Endodermal cell (in vitro differentiated cells): ENCODE results near the gene APAF1. TPM values are rescaled to one million over a fixed set of nuclear protein-coding genes. Genes with fewer than 3 reads are reported as not detected.

Experiments
- DNase-seq: peaks from one replicate; pipeline ENCODE4 v3.0.0-alpha.2; 2017
- H3K27ac ChIP-seq: 2 replicates; pipeline ENCODE4 v1.5.1; 2013; ENCODE audit warnings: mild to moderate bottlenecking, low read depth, low read length, moderate library complexity
- H3K27me3 ChIP-seq: 2 replicates; pipeline ENCODE4 v1.6.1; 2013; ENCODE audit warnings: mild to moderate bottlenecking, low read length, moderate library complexity; ENCODE audit not compliant: insufficient read depth, control insufficient read depth, poor library complexity, severe bottlenecking
- H3K36me3 ChIP-seq: 2 replicates; pipeline ENCODE4 v1.7.0; 2013; ENCODE audit warnings: mild to moderate bottlenecking, low read length, moderate library complexity; ENCODE audit not compliant: control insufficient read depth, insufficient read depth
- H3K4me1 ChIP-seq: one replicate; pipeline ENCODE4 v1.7.0; 2013; ENCODE audit warnings: low read length; ENCODE audit not compliant: control insufficient read depth, insufficient read depth
- H3K4me3 ChIP-seq: 2 replicates; pipeline ENCODE4 v1.5.1; 2013; ENCODE audit warnings: mild to moderate bottlenecking, low read length, moderate library complexity
- H3K9ac ChIP-seq: 2 replicates; pipeline ENCODE4 v1.6.1; 2013; ENCODE audit warnings: mild to moderate bottlenecking, low read length, moderate library complexity; ENCODE audit not compliant: poor library complexity, severe bottlenecking; ENCODE audit errors: extremely low read depth
- H3K9me3 ChIP-seq: 2 replicates; pipeline ENCODE4 v1.6.1; 2013; ENCODE audit warnings: mild to moderate bottlenecking, low read length, moderate library complexity; ENCODE audit not compliant: control insufficient read depth
- H3K27ac Mint-ChIP-seq: 2 replicates; pipeline ENCODE4 v1.8.0; 2020; ENCODE audit warnings: mixed read lengths
- H3K27me3 Mint-ChIP-seq: 2 replicates; pipeline ENCODE4 v1.8.0; 2021; ENCODE audit warnings: mild to moderate bottlenecking, mixed read lengths; ENCODE audit not compliant: insufficient read depth
- H3K36me3 Mint-ChIP-seq: 2 replicates; pipeline ENCODE4 v1.8.0; 2020; ENCODE audit warnings: low read depth, mixed read lengths
- H3K4me1 Mint-ChIP-seq: 2 replicates; pipeline ENCODE4 v1.8.0; 2020; ENCODE audit warnings: mixed read lengths
- H3K4me3 Mint-ChIP-seq: 2 replicates; pipeline ENCODE4 v1.8.0; 2020; ENCODE audit warnings: mild to moderate bottlenecking, moderate library complexity, mixed read lengths
- H3K9me3 Mint-ChIP-seq: 2 replicates; pipeline ENCODE4 v1.8.0; 2020; ENCODE audit warnings: mild to moderate bottlenecking, mixed read lengths
- WGBS, 2 experiments: methylation state at CpG; one replicate each; pipeline versions ENCODE4 v1.1.5 to v1.1.7; 2013; ENCODE audit warnings: missing lambda C conversion rate in 2 of 2, mixed read lengths in 1 of 2; ENCODE audit not compliant: insufficient coverage in 1 of 2, insufficient read length in 1 of 2; 5-methylcytosine and 5-hydroxymethylcytosine counted together
- total RNA-seq, 2 donors: library from RNA; stranded (reverse); fragmentation: NEBNext Ultra II Directional in 1 of 2; extraction: Animal tissue kit (Norgen Biotek cat#: 25700) in 1 of 2; gene quantifications; 2 replicates in 1 of 2; 3 replicates in 1 of 2; pipeline ENCODE4 v1.2.1, GENCODE V29; 2021
- TF ChIP-seq, protein P1 (sequence below): fragments of 200-600 bp; sonication (generic); conservative IDR thresholded peaks from 2 replicates; pipeline ENCODE4 v1.5.0; 2021; ENCODE audit warnings: antibody characterized with exemption, mild to moderate bottlenecking

The APAF1 gene
- total RNA-seq, 2 donors from 2014 or later = 23.8 to 32.4 TPM

DNA sequence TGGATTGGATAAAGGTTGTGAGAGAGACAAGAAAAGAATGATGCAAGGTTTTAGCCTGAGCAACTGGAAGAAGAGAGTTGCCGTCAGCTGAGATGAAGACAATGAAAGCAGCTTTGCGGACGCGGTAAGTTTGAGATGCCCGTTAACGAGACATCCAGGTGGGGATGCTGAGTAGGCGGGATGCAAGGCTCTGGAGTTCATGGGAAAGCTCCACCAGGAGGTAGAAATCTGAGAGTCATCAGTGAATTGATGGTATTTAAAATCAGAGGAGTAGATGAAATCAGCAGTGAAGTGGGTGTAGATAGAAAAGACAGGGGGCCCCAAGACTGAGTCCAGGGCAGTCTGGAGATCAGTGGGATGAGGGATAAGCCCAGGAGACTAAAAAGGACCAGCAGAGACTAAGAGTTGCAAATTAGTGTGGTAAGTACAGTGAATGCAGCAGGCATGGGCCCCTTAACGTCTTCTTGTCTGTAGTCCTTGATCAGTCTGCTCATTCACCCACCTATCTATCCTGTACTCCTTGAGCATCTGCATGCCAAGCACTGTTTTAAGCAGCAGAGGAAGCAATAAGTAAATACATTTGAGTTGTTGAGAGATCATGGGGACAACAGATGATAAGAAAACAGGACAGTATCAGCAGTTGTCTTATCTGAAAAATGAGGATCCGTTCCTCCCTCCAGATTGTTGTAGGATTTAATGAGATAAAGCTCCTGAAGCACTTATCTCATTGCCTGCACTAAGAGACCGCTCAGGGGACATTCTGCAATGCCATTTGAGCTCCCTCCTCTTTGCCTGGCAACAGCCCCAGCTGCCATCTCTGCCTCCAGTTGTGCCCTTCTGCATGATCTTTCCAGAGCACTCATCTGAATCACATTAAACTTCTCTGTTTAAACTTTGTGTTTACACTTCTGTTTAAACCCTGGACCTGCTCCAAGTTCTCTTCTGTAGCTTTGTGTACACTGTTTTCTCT lies 91.5 kb downstream of the APAF1 start:
- no peaks in the 10 kb centered on the region for H3K27me3 ChIP-seq
- H3K4me3 ChIP-seq = peak overlapping the region; percentile 39
- peak overlapping the region; percentile 37 for H3K27ac Mint-ChIP-seq
- peak overlapping the region; percentile 43 for H3K27ac ChIP-seq
- H3K9ac ChIP-seq = peak overlapping the region; percentile 50
- H3K9me3 Mint-ChIP-seq = no peaks in the 10 kb centered on the region
- H3K27me3 Mint-ChIP-seq = peaks cover 26% of the 10 kb centered on the region
- H3K4me3 Mint-ChIP-seq = no peak overlapping the region
- peaks cover 19% of the 10 kb centered on the region for H3K36me3 Mint-ChIP-seq
- no peaks in the 10 kb centered on the region for H3K9me3 ChIP-seq
- peaks cover 23% of the 10 kb centered on the region for H3K36me3 ChIP-seq
- TF ChIP-seq, protein P1, sequence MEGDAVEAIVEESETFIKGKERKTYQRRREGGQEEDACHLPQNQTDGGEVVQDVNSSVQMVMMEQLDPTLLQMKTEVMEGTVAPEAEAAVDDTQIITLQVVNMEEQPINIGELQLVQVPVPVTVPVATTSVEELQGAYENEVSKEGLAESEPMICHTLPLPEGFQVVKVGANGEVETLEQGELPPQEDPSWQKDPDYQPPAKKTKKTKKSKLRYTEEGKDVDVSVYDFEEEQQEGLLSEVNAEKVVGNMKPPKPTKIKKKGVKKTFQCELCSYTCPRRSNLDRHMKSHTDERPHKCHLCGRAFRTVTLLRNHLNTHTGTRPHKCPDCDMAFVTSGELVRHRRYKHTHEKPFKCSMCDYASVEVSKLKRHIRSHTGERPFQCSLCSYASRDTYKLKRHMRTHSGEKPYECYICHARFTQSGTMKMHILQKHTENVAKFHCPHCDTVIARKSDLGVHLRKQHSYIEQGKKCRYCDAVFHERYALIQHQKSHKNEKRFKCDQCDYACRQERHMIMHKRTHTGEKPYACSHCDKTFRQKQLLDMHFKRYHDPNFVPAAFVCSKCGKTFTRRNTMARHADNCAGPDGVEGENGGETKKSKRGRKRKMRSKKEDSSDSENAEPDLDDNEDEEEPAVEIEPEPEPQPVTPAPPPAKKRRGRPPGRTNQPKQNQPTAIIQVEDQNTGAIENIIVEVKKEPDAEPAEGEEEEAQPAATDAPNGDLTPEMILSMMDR = peak; percentile 67
- H3K4me1 ChIP-seq = peaks cover 19% of the 10 kb centered on the region
- DNase-seq = peak; percentile 85
- WGBS, 2 experiments = 74 to 75% methylated on average over 9 to 10 of the region's 10 CpGs
- peaks cover 22% of the 10 kb centered on the region for H3K4me1 Mint-ChIP-seq

DNA sequence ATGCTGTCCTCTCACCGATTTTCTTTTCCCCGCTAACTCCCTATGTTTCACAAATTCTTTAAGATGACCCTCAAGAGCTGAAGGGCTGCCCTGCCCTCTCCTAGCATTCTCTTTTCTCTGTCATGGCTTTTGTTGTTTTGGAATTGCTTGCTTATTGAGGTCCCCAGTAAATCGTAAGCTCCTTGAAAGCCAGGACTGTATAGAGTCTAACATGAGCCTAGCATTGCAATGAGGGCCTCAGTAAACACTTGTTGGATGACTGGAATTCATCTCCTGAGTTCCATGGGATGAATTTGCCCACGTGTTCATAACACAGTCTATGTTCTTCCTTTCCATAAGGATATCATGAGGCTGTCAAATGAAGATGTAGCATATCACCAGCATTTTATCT lies 92.2 kb downstream of the APAF1 start:
- TF ChIP-seq, protein P1 = no peak
- Histone ChIP-seq H3K27me3 (no peaks in the 10 kb centered on the region), H3K4me3 (peak overlapping the region; percentile 39), H3K9me3 (no peaks in the 10 kb centered on the region), H3K4me1 (peaks cover 19% of the 10 kb centered on the region), H3K27ac (no peak overlapping the region), H3K36me3 (peaks cover 18% of the 10 kb centered on the region), H3K9ac (no peak overlapping the region)
- peaks cover 19% of the 10 kb centered on the region for H3K36me3 Mint-ChIP-seq
- WGBS, 2 experiments = 89 to 100% methylated on average over 3 to 4 of the region's 4 CpGs
- no peak for DNase-seq
- no peak overlapping the region for H3K4me3 Mint-ChIP-seq
- peaks cover 28% of the 10 kb centered on the region for H3K27me3 Mint-ChIP-seq
- H3K27ac Mint-ChIP-seq = no peak overlapping the region
- no peaks in the 10 kb centered on the region for H3K9me3 Mint-ChIP-seq
- H3K4me1 Mint-ChIP-seq = peaks cover 26% of the 10 kb centered on the region

DNA sequence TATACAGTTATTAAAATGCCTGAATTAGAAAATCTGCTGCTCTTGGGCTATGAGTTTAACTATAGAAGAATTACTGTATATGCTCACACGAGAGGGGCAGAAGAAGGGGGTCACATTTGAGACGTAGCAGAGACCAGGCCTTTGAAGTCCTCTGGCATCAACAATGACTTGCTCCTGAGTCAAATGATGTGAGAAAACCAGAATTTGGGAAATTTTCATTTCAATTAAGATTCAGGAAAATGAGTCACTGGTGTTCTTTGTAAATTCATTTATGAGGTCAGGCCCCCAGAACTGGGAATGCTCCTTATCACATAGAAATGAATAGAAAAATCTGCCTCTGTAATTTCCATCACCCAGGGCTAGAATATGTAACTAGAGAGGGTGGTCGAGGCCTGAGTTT lies 92.9 kb downstream of the APAF1 start:
- H3K27me3 ChIP-seq = no peaks in the 10 kb centered on the region
- H3K9me3 Mint-ChIP-seq = no peaks in the 10 kb centered on the region
- H3K36me3 ChIP-seq = peaks cover 14% of the 10 kb centered on the region
- WGBS, 2 experiments = 87 to 93% methylated on average over 2 to 3 of the region's 3 CpGs
- no peak overlapping the region for H3K9ac ChIP-seq
- TF ChIP-seq, protein P1 = no peak
- peaks cover 26% of the 10 kb centered on the region for H3K4me1 Mint-ChIP-seq
- H3K4me1 ChIP-seq = peaks cover 19% of the 10 kb centered on the region
- H3K27ac ChIP-seq = no peak overlapping the region
- peaks cover 20% of the 10 kb centered on the region for H3K36me3 Mint-ChIP-seq
- H3K4me3 ChIP-seq = no peak overlapping the region
- H3K27ac Mint-ChIP-seq = no peak overlapping the region
- no peaks in the 10 kb centered on the region for H3K9me3 ChIP-seq
- no peak for DNase-seq
- peaks cover 28% of the 10 kb centered on the region for H3K27me3 Mint-ChIP-seq
- no peak overlapping the region for H3K4me3 Mint-ChIP-seq
